Panc1 (cell line): Measurements from ENCODE around the gene EIF6. TPM values are rescaled to one million over a fixed set of nuclear protein-coding genes. Genes with fewer than 3 reads are reported as not detected.

ENCODE experiments used
- ATAC-seq: fragments of 200-7000 bp; cut with Tn5 transposase; 2 replicates; pipeline ENCODE4 v1.9.1; 2020; ENCODE audit warnings: mild to moderate bottlenecking, moderate library complexity
- BruUV-seq: library from RNA; stranded (reverse); fragments of 400-500 nt; replicated peaks from 2 replicates; lab custom pipeline; 2021; lab: Mats Ljungman, UMichigan
- CTCF ChIA-PET: fragments of 300-600 bp; sonication (Branson Sonifier 250); formaldehyde crosslinking; loops from one replicate; lab custom pipeline; 2022; ENCODE audit warnings: antibody characterized with exemption; lab: Charles Lee
- POLR2A ChIA-PET: fragments of 300-600 bp; sonication (Branson Sonifier 250); formaldehyde crosslinking; loops from one replicate; lab custom pipeline; 2022; ENCODE audit warnings: antibody characterized with exemption; lab: Charles Lee
- DNase-seq: peaks from one replicate; pipeline ENCODE4 v3.0.0-alpha.2; 2010; ENCODE audit warnings: low read depth, low spot score
- H3K27ac ChIP-seq: 2 replicates; pipeline ENCODE4 v1.5.1; 2011; ENCODE audit warnings: mild to moderate bottlenecking, low read length, inconsistent platforms
- H3K27me3 ChIP-seq: fragments of 200-500 bp; sonication (Bioruptor generic); 2 replicates; pipeline ENCODE4 v1.6.0; 2014; ENCODE audit warnings: low read length, inconsistent platforms; ENCODE audit not compliant: control insufficient read depth, insufficient read depth
- H3K36me3 ChIP-seq: fragments of 200-500 bp; sonication (Bioruptor generic); 2 replicates; pipeline ENCODE4 v1.5.1; 2014; ENCODE audit warnings: inconsistent platforms, mild to moderate bottlenecking, low read length, moderate library complexity; ENCODE audit not compliant: control insufficient read depth, insufficient read depth
- H3K4me1 ChIP-seq: 2 replicates; pipeline ENCODE4 v1.5.1; 2011; ENCODE audit warnings: inconsistent platforms, mild to moderate bottlenecking, low read length, moderate library complexity; ENCODE audit not compliant: control insufficient read depth, insufficient read depth
- H3K4me3 ChIP-seq, 2 experiments: 2 replicates each; pipeline ENCODE4 v1.5.1; 2011 to 2012; ENCODE audit warnings: low read depth in 2 of 2, low read length in 2 of 2, mild to moderate bottlenecking in 2 of 2, inconsistent platforms in 1 of 2, moderate library complexity in 1 of 2
- H3K9me3 ChIP-seq: fragments of 200-500 bp; sonication (Bioruptor generic); 2 replicates; pipeline ENCODE4 v1.5.1; 2014; ENCODE audit warnings: low read depth, mild to moderate bottlenecking, inconsistent platforms, low read length, moderate library complexity; ENCODE audit not compliant: control insufficient read depth, insufficient read depth
- CTCF ChIP-seq: fragments of 450-650 bp; IDR thresholded peaks from 2 replicates; pipeline ENCODE4 v1.5.1; 2017; ENCODE audit warnings: mild to moderate bottlenecking
- POLR2AphosphoS5 ChIP-seq: IDR thresholded peaks from 2 replicates; pipeline ENCODE4 v1.6.1; 2012; ENCODE audit warnings: mild to moderate bottlenecking, low read depth, low read length, moderate library complexity
- SIN3A ChIP-seq: IDR thresholded peaks from 2 replicates; pipeline ENCODE4 v1.6.1; 2012; ENCODE audit warnings: low read depth, mild to moderate bottlenecking, low read length, moderate library complexity, borderline replicate concordance; ENCODE audit not compliant: insufficient read depth
- TCF7L2 ChIP-seq: IDR thresholded peaks from 2 replicates; pipeline ENCODE4 v1.6.1; 2011; ENCODE audit warnings: mild to moderate bottlenecking, low read depth, low read length, inconsistent platforms
- in situ Hi-C: cut with HindIII; loops from 2 replicates; pipeline ENCODE4 v1.10.0; 2016; ENCODE audit warnings: low sequenced_read_pairs, low pct_unique_long_range_greater_than_20kb
- intact Hi-C: fragments of 100-400 bp; cut with micrococcal nuclease; formaldehyde crosslinking; loops from one replicate; pipeline ENCODE4 v1.10.0; 2022; ENCODE audit not compliant: unreplicated experiment
- total RNA-seq: library from RNA; stranded (reverse); gene quantifications from one replicate; pipeline ENCODE4 v1.2.1, GENCODE V29; 2021; ENCODE audit not compliant: unreplicated experiment
- TF ChIP-seq, protein P1 (sequence below), 2 experiments: IDR thresholded peaks; 2 replicates each; pipeline ENCODE4 v1.6.1; 2011 to 2012; ENCODE audit warnings: low read depth in 2 of 2, control low read depth in 1 of 2, low read length in 1 of 2, mild to moderate bottlenecking in 1 of 2, moderate library complexity in 1 of 2; ENCODE audit not compliant: insufficient read depth in 1 of 2

The EIF6 gene
- total RNA-seq, 1 experiment from 2014 or later, result 258 TPM

DNA sequence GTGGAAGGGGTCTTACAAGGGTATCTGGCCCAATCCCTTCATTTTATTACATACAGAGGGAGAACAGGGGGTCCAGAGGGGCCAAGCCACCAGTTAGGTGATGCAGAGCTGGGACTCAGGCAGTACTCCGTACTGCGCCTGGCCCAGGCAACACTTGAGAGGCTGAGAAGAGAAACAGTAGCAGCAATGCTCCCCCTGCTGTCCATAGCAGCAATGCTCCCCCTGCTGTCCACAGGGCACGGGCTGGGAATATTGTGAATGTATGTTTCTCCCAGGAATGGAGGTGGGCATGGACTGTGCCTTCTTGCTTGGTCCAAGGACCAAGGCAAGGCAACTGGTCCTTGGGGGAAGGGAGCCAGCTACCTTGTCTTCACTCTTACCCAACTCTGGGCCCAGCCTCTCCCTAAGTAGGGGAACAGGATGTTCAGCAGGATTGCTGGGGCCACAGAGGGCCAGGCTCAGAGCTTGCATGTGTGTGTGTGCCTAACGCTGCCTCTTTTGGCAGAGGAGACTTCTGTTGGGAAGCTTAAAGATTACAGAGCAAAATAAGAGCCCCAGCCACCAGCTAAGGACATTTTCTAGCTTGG lies 22.5 kb upstream of the EIF6 start:
- no TSS peak for BruUV-seq
- DNase-seq (no peak), ATAC-seq (peak; percentile 59)
- H3K4me1 ChIP-seq, result peaks cover 86% of the 10 kb centered on the region
- no peak overlapping the region for H3K4me3 ChIP-seq
- in situ Hi-C loops, result no loop called here
- no peaks in the 10 kb centered on the region for H3K27me3 ChIP-seq
- POLR2A ChIA-PET, result no interaction called here
- intact Hi-C loops, result no loop called here
- H3K9me3 ChIP-seq, result no peaks in the 10 kb centered on the region
- H3K27ac ChIP-seq, result peak overlapping the region; percentile 97
- TF ChIP-seq, protein P1, sequence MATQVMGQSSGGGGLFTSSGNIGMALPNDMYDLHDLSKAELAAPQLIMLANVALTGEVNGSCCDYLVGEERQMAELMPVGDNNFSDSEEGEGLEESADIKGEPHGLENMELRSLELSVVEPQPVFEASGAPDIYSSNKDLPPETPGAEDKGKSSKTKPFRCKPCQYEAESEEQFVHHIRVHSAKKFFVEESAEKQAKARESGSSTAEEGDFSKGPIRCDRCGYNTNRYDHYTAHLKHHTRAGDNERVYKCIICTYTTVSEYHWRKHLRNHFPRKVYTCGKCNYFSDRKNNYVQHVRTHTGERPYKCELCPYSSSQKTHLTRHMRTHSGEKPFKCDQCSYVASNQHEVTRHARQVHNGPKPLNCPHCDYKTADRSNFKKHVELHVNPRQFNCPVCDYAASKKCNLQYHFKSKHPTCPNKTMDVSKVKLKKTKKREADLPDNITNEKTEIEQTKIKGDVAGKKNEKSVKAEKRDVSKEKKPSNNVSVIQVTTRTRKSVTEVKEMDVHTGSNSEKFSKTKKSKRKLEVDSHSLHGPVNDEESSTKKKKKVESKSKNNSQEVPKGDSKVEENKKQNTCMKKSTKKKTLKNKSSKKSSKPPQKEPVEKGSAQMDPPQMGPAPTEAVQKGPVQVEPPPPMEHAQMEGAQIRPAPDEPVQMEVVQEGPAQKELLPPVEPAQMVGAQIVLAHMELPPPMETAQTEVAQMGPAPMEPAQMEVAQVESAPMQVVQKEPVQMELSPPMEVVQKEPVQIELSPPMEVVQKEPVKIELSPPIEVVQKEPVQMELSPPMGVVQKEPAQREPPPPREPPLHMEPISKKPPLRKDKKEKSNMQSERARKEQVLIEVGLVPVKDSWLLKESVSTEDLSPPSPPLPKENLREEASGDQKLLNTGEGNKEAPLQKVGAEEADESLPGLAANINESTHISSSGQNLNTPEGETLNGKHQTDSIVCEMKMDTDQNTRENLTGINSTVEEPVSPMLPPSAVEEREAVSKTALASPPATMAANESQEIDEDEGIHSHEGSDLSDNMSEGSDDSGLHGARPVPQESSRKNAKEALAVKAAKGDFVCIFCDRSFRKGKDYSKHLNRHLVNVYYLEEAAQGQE (IDR thresholded peaks at IDR 0.05; ENCODE audit: insufficient read depth in 1 of 2, low read depth in 2 of 2, low read length in 1 of 2), result no peak
- TF ChIP-seq CTCF (peak; percentile 95), TCF7L2 (no peak), SIN3A (no peak), POLR2AphosphoS5 (no peak)
- CTCF ChIA-PET, result interaction anchor here (0.6 to 2.0 kb wide), 7 partner anchors 9 to 321 kb away, joined by 3 to 9 read pairs (median 3); no protein-coding TSS in a partner anchor
- H3K36me3 ChIP-seq, result no peaks in the 10 kb centered on the region; the same call in 1 of the 2 replicates

DNA sequence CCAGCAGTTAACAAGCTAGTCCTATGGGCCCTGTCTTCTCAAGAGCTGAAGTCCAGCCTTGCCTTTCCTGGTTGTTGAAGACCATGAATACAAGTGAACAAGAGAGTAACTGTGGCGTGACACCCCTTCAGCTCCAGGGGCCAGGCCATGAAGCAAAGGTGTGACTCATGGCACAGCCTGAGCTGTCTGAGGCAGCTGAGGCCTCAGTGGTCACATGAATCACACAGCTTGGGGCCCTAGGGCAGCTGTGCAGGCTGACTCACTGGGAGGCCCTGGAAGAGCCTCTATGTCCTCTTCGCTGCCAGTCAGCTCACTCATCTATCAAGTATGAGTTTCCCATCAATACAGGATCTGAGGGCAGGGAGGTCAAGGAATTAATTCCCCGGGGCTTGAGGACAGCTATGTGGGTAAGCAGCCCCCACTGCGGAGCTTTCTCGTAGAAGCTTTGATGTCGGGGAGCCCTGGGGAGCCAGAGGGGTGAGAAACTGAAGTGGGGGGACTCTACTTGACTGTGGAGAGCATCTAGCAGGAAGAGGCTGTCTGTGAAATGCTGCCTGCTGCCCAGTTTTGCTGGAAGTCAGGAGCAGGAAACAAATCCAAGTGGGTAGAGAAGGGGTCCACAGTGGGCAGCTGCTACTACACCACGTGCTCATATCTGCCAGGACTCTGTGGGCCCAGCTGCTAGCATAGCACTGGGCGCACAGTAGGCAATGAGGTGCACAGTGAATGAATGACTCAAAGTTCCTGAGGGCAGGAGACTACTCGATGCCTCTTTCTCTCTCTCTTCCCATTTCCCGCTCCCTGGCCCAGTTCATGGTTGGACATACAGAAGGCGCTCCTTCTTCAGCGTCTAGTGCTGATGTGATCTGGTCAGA lies 21.3 kb upstream of the EIF6 start:
- Histone ChIP-seq H3K4me1 (peaks cover 80% of the 10 kb centered on the region), H3K4me3 (no peak overlapping the region), H3K27ac (peak overlapping the region; percentile 97), H3K36me3 (no peaks in the 10 kb centered on the region; the same call in 1 of the 2 replicates), H3K9me3 (no peaks in the 10 kb centered on the region), H3K27me3 (no peaks in the 10 kb centered on the region)
- no TSS peak for BruUV-seq
- ChIA-PET CTCF (interaction anchor here (0.5 to 2.0 kb wide), 11 partner anchors 9 to 322 kb away, joined by 3 to 9 read pairs (median 3); no protein-coding TSS in a partner anchor), POLR2A (interaction anchor here (0.5 kb wide), 1 partner anchor 215 kb away, joined by 8 read pairs; no protein-coding TSS in a partner anchor)
- intact Hi-C loops, result no loop called here
- peak; percentile 91 for TF ChIP-seq TCF7L2
- peak; percentile 89 for TF ChIP-seq POLR2AphosphoS5
- TF ChIP-seq, protein P1 (IDR thresholded peaks at IDR 0.05; ENCODE audit: insufficient read depth in 1 of 2, low read depth in 2 of 2, low read length in 1 of 2), result no peak
- TF ChIP-seq CTCF, result no peak
- no peak for TF ChIP-seq SIN3A
- in situ Hi-C loops, result no loop called here
- DNase-seq (peak; percentile 96), ATAC-seq (peak; percentile 87)
